HG03558 (cell line): ENCODE measurements around the gene GNAO1.

ENCODE experiments used
- ATAC-seq: cut with Tn5 transposase; IDR thresholded peaks from one replicate; pipeline ENCODE4 v1.9.1; 2021; ENCODE audit warnings: moderate number of reproducible peaks; ENCODE audit not compliant: unreplicated experiment; ENCODE audit errors: extremely low read depth

The GNAO1 gene

GRCh38 chr16:56305956-56306565 is 114.8 kb downstream of the GNAO1 start:
- no peak for ATAC-seq

- ATAC-seq = no peak
Measured at GRCh38 chr16:56306690-56307533, 115.6 kb downstream of the GNAO1 start.

GRCh38 chr16:56307534-56307873 is 116.2 kb downstream of the GNAO1 start:
- no peak for ATAC-seq

GRCh38 chr16:56309008-56309407 is 117.7 kb downstream of the GNAO1 start:
- ATAC-seq = no peak

- ATAC-seq = no peak
Measured at GRCh38 chr16:56310690-56311089, 119.4 kb downstream of the GNAO1 start.

GRCh38 chr16:56311208-56312027 is 120.1 kb downstream of the GNAO1 start:
- no peak for ATAC-seq

- ATAC-seq = no peak
Measured at GRCh38 chr16:56312028-56312300, 120.7 kb downstream of the GNAO1 start.

GRCh38 chr16:56312556-56312955 is 121.3 kb downstream of the GNAO1 start:
- no peak for ATAC-seq

GRCh38 chr16:56314244-56314850 is 123.1 kb downstream of the GNAO1 start:
- no peak for ATAC-seq

GRCh38 chr16:56315955-56316354 is 124.7 kb downstream of the GNAO1 start:
- no peak for ATAC-seq

GRCh38 chr16:56316545-56316944 is 125.3 kb downstream of the GNAO1 start:
- no peak for ATAC-seq

- ATAC-seq = peak; percentile 68
Measured at GRCh38 chr16:56317998-56318826, 126.9 kb downstream of the GNAO1 start.

- no peak for ATAC-seq
Measured at GRCh38 chr16:56318827-56319140, 127.5 kb downstream of the GNAO1 start.

GRCh38 chr16:56319376-56319775 is 128.1 kb downstream of the GNAO1 start:
- ATAC-seq = no peak

GRCh38 chr16:56320056-56320455 is 128.8 kb downstream of the GNAO1 start:
- no peak for ATAC-seq

GRCh38 chr16:56320811-56321558 is 129.7 kb downstream of the GNAO1 start:
- ATAC-seq = no peak

- ATAC-seq = no peak
Measured at GRCh38 chr16:56321571-56321970, 130.3 kb downstream of the GNAO1 start.

- ATAC-seq = no peak
Measured at GRCh38 chr16:56324406-56324805, 133.1 kb downstream of the GNAO1 start.

- ATAC-seq = no peak
Measured at GRCh38 chr16:56325956-56326355, 134.7 kb downstream of the GNAO1 start.
